CD4-positive, alpha-beta memory T cell (primary cell): ENCODE results near the gene DNAI4. TPM values are rescaled to one million over a fixed set of nuclear protein-coding genes. Genes with fewer than 3 reads are reported as not detected.
"Not testable (repeated sequence)": the region's sequence is repeated elsewhere in the genome, so short reads cannot be mapped to it uniquely, and the experiment has no call there.

Experiments used
- CTCF ChIA-PET: fragments of 350-600 bp; sonication (Branson Sonifier 250); formaldehyde crosslinking; loops from one replicate; lab custom pipeline; 2021; ENCODE audit warnings: inconsistent platforms; ENCODE audit not compliant: partially characterized antibody; lab: Charles Lee
- POLR2A ChIA-PET: fragments of 350-600 bp; sonication (Branson Sonifier 250); formaldehyde crosslinking; loops from one replicate; lab custom pipeline; 2021; ENCODE audit not compliant: partially characterized antibody; lab: Charles Lee
- DNase-seq, 5 donors: peaks; one replicate each; pipeline versions ENCODE4 v3.0.0 to v3.0.0-alpha.2; 2020 to 2022; ENCODE audit warnings: mixed read lengths in 1 of 5
- H3K27ac ChIP-seq: one replicate; pipeline ENCODE4 v1.7.0; 2013; ENCODE audit warnings: low read depth, low read length
- H3K27me3 ChIP-seq: 2 replicates; pipeline ENCODE4 v1.7.0; 2013; ENCODE audit warnings: mild to moderate bottlenecking, low read length, moderate library complexity; ENCODE audit not compliant: insufficient read depth
- H3K36me3 ChIP-seq: 2 replicates; pipeline ENCODE4 v1.7.0; 2013; ENCODE audit warnings: mild to moderate bottlenecking, low read length, moderate library complexity; ENCODE audit not compliant: insufficient read depth
- H3K4me1 ChIP-seq: 2 replicates; pipeline ENCODE4 v1.7.0; 2013; ENCODE audit warnings: mild to moderate bottlenecking, low read length, moderate library complexity; ENCODE audit not compliant: insufficient read depth
- H3K4me3 ChIP-seq, 2 donors: one replicate each; pipeline ENCODE4 v1.7.0; 2013; ENCODE audit warnings: low read length in 2 of 2, mild to moderate bottlenecking in 1 of 2
- H3K9me3 ChIP-seq, 2 donors: one replicate each; pipeline ENCODE4 v1.7.0; 2013; ENCODE audit warnings: low read length in 2 of 2, control low read depth in 1 of 2; ENCODE audit not compliant: control insufficient read depth in 1 of 2
- H3K27ac Mint-ChIP-seq, 7 donors: one replicate each; pipeline ENCODE4 v1.8.0; 2020 to 2021; ENCODE audit warnings: mixed read lengths in 7 of 7, mild to moderate bottlenecking in 6 of 7, inconsistent platforms in 3 of 7, moderate library complexity in 3 of 7
- H3K27me3 Mint-ChIP-seq, 2 donors: one replicate each; pipeline ENCODE4 v1.8.0; 2020 to 2021; ENCODE audit warnings: mixed read lengths in 2 of 2
- H3K36me3 Mint-ChIP-seq, 2 donors: one replicate each; pipeline ENCODE4 v1.8.0; 2020 to 2021; ENCODE audit warnings: mixed read lengths in 2 of 2, inconsistent platforms in 1 of 2, mild to moderate bottlenecking in 1 of 2
- H3K4me1 Mint-ChIP-seq, 4 donors: one replicate each; pipeline ENCODE4 v1.8.0; 2020 to 2021; ENCODE audit warnings: mixed read lengths in 4 of 4, mild to moderate bottlenecking in 1 of 4
- H3K4me3 Mint-ChIP-seq, 8 donors: one replicate each; pipeline ENCODE4 v1.8.0; 2020 to 2021; ENCODE audit warnings: mixed read lengths in 8 of 8, mild to moderate bottlenecking in 7 of 8, moderate library complexity in 6 of 8, inconsistent platforms in 3 of 8
- H3K9me3 Mint-ChIP-seq, 8 donors: one replicate each; pipeline ENCODE4 v1.8.0; 2020 to 2021; ENCODE audit warnings: mixed read lengths in 8 of 8, mild to moderate bottlenecking in 5 of 8, inconsistent platforms in 3 of 8, moderate library complexity in 1 of 8
- intact Hi-C: fragments of 100-400 bp; cut with micrococcal nuclease; formaldehyde crosslinking; loops from one replicate; pipeline ENCODE4 v1.15.1; 2023
- polyA plus RNA-seq, 2 donors: library from polyadenylated mRNA; unstranded; fragments of 300-500 nt; fragmentation: Illumina TruSeq; gene quantifications; one replicate each; pipeline ENCODE4 v1.2.3, GENCODE V29; 2021
- total RNA-seq, 2 experiments: library from RNA; stranded (reverse); gene quantifications; one replicate each; pipeline ENCODE4 v1.2.3, GENCODE V29; 2021

Gene DNAI4
- total and polyA plus RNA-seq, 4 experiments from 2014 or later = 1.3 to 11.4 (median 5.0) TPM

DNA sequence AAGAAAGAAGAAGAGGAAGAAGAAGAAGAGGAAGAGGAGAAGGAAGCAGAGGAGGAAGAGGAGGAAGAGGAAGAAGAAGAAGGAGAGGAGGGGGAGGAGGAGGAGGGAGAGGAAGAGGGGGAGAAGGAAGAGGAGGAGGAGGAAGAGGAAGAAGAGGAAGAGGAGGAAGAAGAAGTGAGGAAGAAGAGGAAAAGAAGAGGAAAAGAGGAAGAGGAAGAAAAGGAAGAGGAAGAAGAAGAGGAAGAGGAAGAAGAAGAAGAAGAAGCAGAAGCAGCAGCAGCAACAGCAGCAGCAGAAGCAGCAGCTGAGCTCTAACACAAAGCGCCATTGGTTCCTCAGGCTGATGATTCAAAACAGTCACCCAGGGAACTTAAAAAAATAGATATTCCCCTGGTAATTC is 34.0 kb downstream of the DNAI4 start:
- Histone ChIP-seq H3K36me3 (no peaks in the 10 kb centered on the region), H3K4me3 (no peak overlapping the region), H3K9me3 (no peaks in the 10 kb centered on the region), H3K4me1 (no peaks in the 10 kb centered on the region), H3K27ac (no peak overlapping the region), H3K27me3 (no peaks in the 10 kb centered on the region)
- no peak overlapping the region for H3K27ac Mint-ChIP-seq
- H3K27me3 Mint-ChIP-seq = peaks cover 0 to 2% of the 10 kb centered on the region in 2 donors
- POLR2A ChIA-PET = no interaction called here
- no peak for DNase-seq
- intact Hi-C loops = no loop called here
- peaks cover 0 to 4% of the 10 kb centered on the region in 2 donors for H3K36me3 Mint-ChIP-seq
- CTCF ChIA-PET = no interaction called here
- no peaks in the 10 kb centered on the region for H3K4me1 Mint-ChIP-seq
- H3K9me3 Mint-ChIP-seq = no peaks in the 10 kb centered on the region
- no peak overlapping the region for H3K4me3 Mint-ChIP-seq

DNA sequence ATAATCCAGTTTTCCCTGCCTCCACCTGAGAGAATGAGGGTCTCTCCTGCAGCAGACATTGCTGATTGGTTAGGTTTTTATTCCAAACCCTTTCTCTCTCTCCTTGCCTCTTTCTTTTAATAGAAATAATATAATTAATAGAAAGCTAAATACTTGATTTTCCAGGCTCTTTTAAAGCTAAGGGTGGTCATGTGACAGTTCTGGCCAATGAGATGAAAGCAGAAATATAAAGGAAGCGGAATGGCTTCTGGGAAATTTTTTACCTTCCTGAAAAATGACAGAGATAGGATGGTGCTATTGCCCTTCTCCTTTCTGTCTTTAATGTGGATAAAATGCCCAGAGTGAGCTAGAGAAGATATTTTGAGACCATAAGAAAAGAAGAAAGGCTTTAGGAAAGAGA is 35.6 kb downstream of the DNAI4 start:
- Histone ChIP-seq H3K27me3 (no peaks in the 10 kb centered on the region), H3K9me3 (no peaks in the 10 kb centered on the region), H3K4me3 (no peak overlapping the region), H3K27ac (no peak overlapping the region), H3K36me3 (no peaks in the 10 kb centered on the region), H3K4me1 (no peaks in the 10 kb centered on the region)
- no peak for DNase-seq
- peaks cover 0 to 5% of the 10 kb centered on the region in 2 donors for H3K36me3 Mint-ChIP-seq
- H3K27me3 Mint-ChIP-seq = peaks cover 0 to 2% of the 10 kb centered on the region in 2 donors
- H3K4me3 Mint-ChIP-seq = no peak overlapping the region
- no peaks in the 10 kb centered on the region for H3K9me3 Mint-ChIP-seq
- intact Hi-C loops = no loop called here
- no peaks in the 10 kb centered on the region for H3K4me1 Mint-ChIP-seq
- H3K27ac Mint-ChIP-seq = no peak overlapping the region
- ChIA-PET CTCF (interaction anchor here (1.6 kb wide), 1 partner anchor 18 kb away, joined by 3 read pairs; no protein-coding TSS in a partner anchor), POLR2A (no interaction called here)

DNA sequence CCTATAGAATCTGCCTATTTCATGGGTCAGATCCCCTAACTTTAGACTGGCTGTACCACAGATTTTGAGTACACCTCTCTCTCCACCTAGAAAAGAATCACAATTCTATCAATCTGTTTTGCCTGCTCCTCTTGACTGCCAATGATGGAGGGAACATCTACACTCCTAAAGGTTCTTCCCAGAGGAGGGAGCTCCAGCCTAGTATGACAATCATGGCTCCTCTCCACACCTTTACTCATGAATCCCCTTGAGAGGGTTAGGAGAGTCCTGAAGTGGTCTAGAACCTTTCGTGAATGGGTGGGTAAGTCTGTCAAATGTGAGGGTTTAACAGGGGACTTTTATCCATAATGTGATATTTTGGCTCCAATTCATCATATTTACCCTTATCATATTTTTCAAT is 48.0 kb downstream of the DNAI4 start:
- intact Hi-C loops = no loop called here
- H3K4me1 Mint-ChIP-seq = no peaks in the 10 kb centered on the region
- no peaks in the 10 kb centered on the region for H3K27me3 Mint-ChIP-seq
- no peak overlapping the region for H3K27ac ChIP-seq
- no peak overlapping the region for H3K27ac Mint-ChIP-seq
- H3K4me3 Mint-ChIP-seq = no peak overlapping the region
- DNase-seq = no peak
- POLR2A ChIA-PET = no interaction called here
- no peak overlapping the region for H3K4me3 ChIP-seq
- no peaks in the 10 kb centered on the region for H3K4me1 ChIP-seq
- H3K36me3 ChIP-seq = no peaks in the 10 kb centered on the region
- H3K36me3 Mint-ChIP-seq = peaks cover 4 to 14% of the 10 kb centered on the region in 2 donors
- no peaks in the 10 kb centered on the region for H3K27me3 ChIP-seq
- CTCF ChIA-PET = no interaction called here
- H3K9me3 Mint-ChIP-seq = peaks cover 2 to 21% (median 15%) of the 10 kb centered on the region in 8 donors
- no peaks in the 10 kb centered on the region for H3K9me3 ChIP-seq

DNA sequence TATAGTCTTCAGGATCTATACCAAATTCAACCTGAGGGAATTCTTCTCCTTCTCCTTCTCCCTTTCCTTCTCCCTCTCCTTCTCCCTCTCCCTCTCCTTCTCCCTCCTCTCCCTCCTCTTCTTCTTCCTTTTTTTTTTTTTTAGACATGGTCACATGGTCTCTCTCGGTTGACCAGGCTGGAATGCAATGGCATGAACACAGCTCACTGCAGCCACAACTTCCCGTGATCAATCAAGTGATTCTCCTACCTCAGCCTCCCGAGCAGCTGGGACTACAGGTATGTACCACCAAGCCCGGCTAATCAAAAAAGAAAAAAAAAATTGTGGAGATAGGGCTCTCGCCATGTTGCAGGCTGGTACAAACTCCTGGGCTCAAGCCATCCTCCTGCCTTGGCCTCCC is 51.5 kb downstream of the DNAI4 start:
- H3K9me3 ChIP-seq = no peaks in the 10 kb centered on the region
- no peak overlapping the region for H3K4me3 ChIP-seq
- H3K4me1 ChIP-seq = no peaks in the 10 kb centered on the region
- no peaks in the 10 kb centered on the region for H3K36me3 ChIP-seq
- H3K36me3 Mint-ChIP-seq = no peaks in the 10 kb centered on the region
- no peak overlapping the region for H3K27ac ChIP-seq
- H3K4me1 Mint-ChIP-seq = no peaks in the 10 kb centered on the region
- peaks cover 0 to under 1% (median 0%) of the 10 kb centered on the region in 8 donors for H3K9me3 Mint-ChIP-seq
- intact Hi-C loops = no loop called here
- no peaks in the 10 kb centered on the region for H3K27me3 Mint-ChIP-seq
- no peak for DNase-seq
- ChIA-PET POLR2A (no interaction called here), CTCF (interaction anchor here (0.8 kb wide), 1 partner anchor 78 kb away, joined by 5 read pairs; no protein-coding TSS in a partner anchor)
- no peak overlapping the region for H3K4me3 Mint-ChIP-seq
- H3K27me3 ChIP-seq = no peaks in the 10 kb centered on the region
- H3K27ac Mint-ChIP-seq = no peak overlapping the region

DNA sequence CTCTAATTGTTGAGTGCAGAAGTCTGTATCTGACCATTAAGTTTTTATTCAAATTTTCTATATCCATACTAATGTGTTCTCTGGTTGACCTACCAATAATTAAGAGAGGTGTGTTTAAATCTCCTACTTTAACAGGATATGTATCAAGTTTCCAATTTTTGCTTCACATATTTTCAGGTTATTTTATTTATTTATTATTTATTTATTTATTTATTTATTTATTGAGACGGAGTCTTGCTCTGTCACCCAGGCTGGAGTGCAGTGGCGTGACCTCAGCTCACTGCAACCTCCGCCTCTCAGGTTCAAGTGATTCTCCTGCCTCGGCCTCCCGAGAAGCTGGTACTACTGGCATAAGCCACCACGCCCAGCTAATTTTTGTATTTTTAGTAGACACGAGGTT is 52.6 kb downstream of the DNAI4 start:
- POLR2A ChIA-PET, H3K27me3 Mint-ChIP-seq, H3K4me3 Mint-ChIP-seq, DNase-seq, H3K4me3 ChIP-seq, CTCF ChIA-PET, H3K27ac ChIP-seq, H3K4me1 Mint-ChIP-seq, H3K9me3 Mint-ChIP-seq, intact Hi-C loops, H3K36me3 ChIP-seq, H3K36me3 Mint-ChIP-seq, H3K27me3 ChIP-seq, H3K4me1 ChIP-seq, H3K27ac Mint-ChIP-seq, H3K9me3 ChIP-seq: not testable (repeated sequence)

DNA sequence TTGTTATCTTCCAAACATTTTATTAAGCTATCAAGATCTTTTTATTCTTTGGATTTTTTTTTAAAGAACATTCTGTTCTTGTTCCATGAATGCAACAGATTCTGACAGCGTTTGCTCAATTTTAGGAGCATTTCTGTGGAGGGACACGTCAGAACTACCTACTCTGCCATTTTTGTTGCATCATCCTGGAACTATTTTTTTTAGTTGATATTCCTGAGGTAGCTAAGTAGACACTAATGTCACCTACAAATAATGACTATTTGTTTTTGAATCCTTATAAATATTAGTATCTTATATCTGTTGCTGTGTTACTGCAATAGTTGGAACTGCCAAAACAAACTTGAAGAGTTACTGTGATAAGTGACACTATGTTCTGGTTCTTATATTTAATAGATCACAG is 57.2 kb downstream of the DNAI4 start:
- no peak for DNase-seq
- ChIA-PET POLR2A (no interaction called here), CTCF (interaction anchor here (0.5 kb wide), 1 partner anchor 45 kb away, joined by 3 read pairs; no protein-coding TSS in a partner anchor)
- H3K27me3 Mint-ChIP-seq = no peaks in the 10 kb centered on the region
- Histone ChIP-seq H3K27me3 (no peaks in the 10 kb centered on the region), H3K9me3 (no peaks in the 10 kb centered on the region), H3K4me1 (no peaks in the 10 kb centered on the region), H3K4me3 (no peak overlapping the region), H3K36me3 (no peaks in the 10 kb centered on the region), H3K27ac (no peak overlapping the region)
- H3K9me3 Mint-ChIP-seq = peaks cover 0 to 1% (median 0%) of the 10 kb centered on the region in 8 donors
- H3K27ac Mint-ChIP-seq = no peak overlapping the region
- H3K36me3 Mint-ChIP-seq = no peaks in the 10 kb centered on the region
- intact Hi-C loops = no loop called here
- H3K4me3 Mint-ChIP-seq = no peak overlapping the region
- H3K4me1 Mint-ChIP-seq = no peaks in the 10 kb centered on the region

DNA sequence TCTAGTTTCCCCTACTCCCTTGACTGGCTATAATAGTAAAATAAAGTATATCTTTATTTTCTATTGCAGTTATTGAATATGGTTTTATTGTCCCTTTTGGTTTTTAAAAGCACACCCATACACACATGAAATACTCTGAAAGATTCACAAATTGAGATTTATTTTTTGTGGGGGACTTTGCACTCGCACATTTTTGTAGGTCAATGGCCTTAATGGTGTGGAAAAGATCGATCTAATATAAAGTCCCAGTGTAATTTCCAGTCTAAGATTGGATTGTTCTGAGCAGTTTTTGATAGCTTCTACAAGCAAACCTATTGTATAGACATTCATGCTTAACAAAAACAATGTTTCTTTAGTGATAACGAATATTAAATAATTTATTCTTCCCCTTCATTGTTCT is 64.1 kb downstream of the DNAI4 start:
- POLR2A ChIA-PET = no interaction called here
- Mint-ChIP-seq H3K4me1 (peaks cover 0 to 2% (median 0%) of the 10 kb centered on the region in 4 donors), H3K36me3 (no peaks in the 10 kb centered on the region), H3K27ac (no peak overlapping the region), H3K27me3 (no peaks in the 10 kb centered on the region), H3K4me3 (no peak overlapping the region), H3K9me3 (peaks cover 0 to 1% (median 0%) of the 10 kb centered on the region in 8 donors)
- Histone ChIP-seq H3K27me3 (no peaks in the 10 kb centered on the region), H3K4me1 (no peaks in the 10 kb centered on the region), H3K36me3 (no peaks in the 10 kb centered on the region), H3K4me3 (no peak overlapping the region), H3K9me3 (no peaks in the 10 kb centered on the region), H3K27ac (no peak overlapping the region)
- intact Hi-C loops = no loop called here
- CTCF ChIA-PET = no interaction called here
- DNase-seq = no peak

DNA sequence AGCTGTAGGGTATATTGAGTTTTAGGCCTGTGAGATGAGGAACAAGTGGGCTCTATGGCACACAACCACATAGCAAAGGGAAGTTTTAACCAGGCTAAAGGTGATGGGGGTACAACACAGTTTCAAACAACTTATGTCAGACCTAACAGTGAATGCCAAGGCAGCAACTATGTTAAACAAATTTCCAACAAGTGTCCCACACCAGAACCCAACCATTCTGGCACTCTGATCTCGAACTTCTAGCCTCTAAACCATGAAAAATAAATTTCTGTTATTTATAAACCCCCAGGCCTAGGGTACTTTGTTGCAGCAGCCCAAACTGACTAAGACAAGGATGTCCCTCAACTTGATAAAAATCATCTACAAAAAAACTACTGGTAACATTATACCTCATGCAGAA is 71.3 kb downstream of the DNAI4 start:
- POLR2A ChIA-PET = interaction anchor here (1.3 kb wide), 1 partner anchor 77 kb away, joined by 3 read pairs; no protein-coding TSS in a partner anchor
- Histone ChIP-seq H3K4me3 (no peak overlapping the region), H3K27ac (no peak overlapping the region), H3K36me3 (no peaks in the 10 kb centered on the region), H3K27me3 (no peaks in the 10 kb centered on the region), H3K9me3 (no peaks in the 10 kb centered on the region), H3K4me1 (no peaks in the 10 kb centered on the region)
- Mint-ChIP-seq H3K27ac (no peak overlapping the region), H3K9me3 (peaks cover 3 to 14% (median 7%) of the 10 kb centered on the region in 8 donors), H3K4me1 (no peaks in the 10 kb centered on the region), H3K4me3 (no peak overlapping the region), H3K27me3 (peaks cover 0 to 2% of the 10 kb centered on the region in 2 donors), H3K36me3 (peaks cover 0 to 12% of the 10 kb centered on the region in 2 donors)
- CTCF ChIA-PET = no interaction called here
- no peak for DNase-seq
- intact Hi-C loops = no loop called here
